Activated naive CD4-positive, alpha-beta T cell (primary cell): ENCODE measurements around the gene PSMD1.
"Not testable (repeated sequence)": the region's sequence is repeated elsewhere in the genome, so short reads cannot be mapped to it uniquely, and the experiment has no call there.

Experiments used
- DNase-seq, 4 experiments: peaks; one replicate each; lab custom pipeline; 2025; lab: John Stamatoyannopoulos, UW

PSMD1 gene

DNA sequence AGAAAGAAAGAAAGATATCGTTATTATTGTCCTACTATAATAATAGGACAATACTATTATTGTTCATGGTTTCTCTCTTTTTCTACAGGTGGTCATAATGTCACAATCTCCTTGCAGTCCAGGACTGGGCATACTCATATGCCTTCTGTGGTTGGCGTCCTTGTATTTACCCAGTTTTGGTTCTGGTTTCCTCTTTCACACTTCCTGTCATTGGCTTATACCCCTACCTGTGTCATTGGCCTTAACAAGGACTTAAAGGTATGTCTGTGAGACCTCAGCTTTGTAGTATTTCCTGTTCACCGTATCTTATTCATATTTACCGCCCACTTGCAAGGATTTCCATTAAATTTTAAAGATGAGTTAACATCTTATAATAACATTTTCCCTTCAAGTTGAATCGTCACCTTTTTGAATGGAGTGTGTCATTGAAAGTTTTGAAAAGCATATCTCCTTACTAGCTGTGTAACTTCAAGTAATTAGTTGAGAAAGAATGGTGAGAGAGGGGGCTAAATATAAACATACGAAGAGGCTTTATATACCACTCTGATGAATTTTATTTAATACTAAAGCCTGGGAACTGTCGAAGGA lies 104.7 kb downstream of the PSMD1 start:
- DNase-seq, result no peak

GRCh38 chr2:231161877-231162329 lies 105.2 kb downstream of the PSMD1 start:
- DNase-seq, result no peak

DNA sequence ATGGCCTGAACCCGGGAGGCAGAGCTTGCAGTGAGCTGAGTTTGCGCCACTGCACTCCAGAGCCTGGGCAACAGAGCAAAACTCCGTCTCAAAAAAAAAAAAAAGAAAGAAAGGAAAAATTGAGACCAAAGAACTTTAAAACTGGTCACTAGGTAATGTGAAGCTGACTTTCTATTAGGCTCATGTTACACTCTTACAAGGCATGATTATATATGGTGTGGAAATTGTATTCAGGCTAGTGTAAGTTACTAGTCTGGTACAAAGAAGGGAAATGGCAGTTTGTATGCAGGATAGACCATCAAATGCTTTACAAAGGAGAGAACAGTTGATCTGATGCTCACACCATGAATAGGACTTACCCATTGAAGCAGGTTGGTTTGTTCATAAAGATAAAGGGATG lies 106.3 kb downstream of the PSMD1 start:
- no peak for DNase-seq

DNA sequence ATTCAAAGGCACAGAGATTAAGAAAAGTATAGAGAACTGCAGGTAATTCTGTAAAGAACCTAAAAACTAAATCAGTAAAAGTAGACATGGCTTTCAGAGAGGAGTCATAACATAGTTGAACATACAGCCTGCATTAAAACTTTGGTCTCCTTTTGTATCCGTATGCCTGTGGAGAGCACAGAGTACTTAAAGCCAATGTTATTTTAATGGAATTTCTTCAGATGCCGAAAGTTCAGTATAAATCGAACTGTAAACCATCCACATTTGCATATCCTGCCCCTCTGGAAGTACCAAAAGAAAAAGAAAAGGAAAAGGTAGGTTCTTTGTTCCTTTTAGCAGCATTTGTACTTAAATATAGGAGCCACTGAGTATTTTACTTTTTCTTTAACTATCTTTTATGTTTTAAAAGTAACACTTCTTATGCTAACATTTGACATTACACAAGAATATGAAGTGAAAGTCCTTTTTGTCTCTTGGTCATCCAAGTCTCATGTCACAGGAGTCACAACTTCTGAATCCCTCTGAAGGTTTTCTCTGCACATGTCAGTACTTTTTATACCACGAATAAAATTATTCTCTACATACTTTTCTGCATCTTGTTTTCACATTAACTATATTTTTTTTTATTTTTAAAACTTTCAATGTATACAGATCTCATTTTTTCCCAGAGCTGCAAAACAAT lies 106.9 kb downstream of the PSMD1 start:
- no peak for DNase-seq

- DNase-seq, result no peak
These were observed 111.2 kb downstream of the PSMD1 start for GRCh38 chr2:231167745-231168459.

DNA sequence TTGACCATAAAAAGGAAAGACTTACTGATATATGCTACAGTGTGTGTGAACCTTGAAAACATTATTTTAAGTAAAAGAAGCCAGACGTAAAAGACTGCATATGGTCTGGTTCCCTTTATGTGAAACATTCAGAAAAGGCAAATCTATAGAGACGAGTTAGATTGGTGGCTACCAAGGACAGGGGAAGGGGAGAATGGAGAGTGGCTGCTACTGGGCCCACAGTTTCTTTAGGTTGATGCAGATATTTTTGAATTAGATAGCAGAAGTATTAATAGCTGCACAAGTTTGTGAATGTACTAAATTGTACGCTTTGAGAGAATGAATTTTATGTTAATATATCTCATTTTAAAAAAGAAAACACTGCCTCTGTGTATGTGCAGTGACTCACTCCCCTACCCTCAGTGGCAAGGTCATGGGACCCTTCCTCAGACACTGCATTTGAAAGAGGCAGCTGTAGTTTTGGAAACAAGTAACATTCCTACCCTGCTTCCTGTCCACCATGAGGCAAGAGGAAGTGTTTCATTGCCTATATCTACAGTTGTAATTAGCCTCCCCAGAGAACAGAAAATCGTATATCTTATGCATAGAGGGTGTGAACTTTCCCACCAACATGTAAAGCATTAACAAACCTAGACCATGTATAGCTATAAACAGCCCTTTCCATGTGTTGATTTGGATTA lies 111.9 kb downstream of the PSMD1 start:
- no peak for DNase-seq

DNA sequence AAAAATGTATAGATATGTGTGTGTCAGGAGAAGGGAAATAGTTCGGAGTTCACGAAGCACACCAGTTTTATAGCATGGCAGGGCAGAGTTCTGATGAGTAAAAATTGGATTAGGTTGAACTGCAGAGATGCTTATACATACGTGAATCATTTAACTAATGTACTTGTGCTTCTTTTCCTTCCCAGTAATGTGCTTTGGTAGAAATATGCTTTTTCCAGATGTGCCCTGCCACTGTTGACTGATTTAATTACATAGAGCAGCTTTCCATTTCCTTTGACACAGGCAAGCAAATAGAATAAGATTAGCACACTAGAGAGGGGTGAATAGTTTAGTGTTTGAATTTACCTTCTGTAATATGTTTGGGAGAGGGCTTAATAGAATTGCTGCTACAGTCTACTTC lies 112.8 kb downstream of the PSMD1 start:
- no peak for DNase-seq

- DNase-seq, result no peak
These were observed 113.4 kb downstream of the PSMD1 start for GRCh38 chr2:231170055-231170454.

GRCh38 chr2:231172025-231172424 lies 115.4 kb downstream of the PSMD1 start:
- DNase-seq, result no peak

GRCh38 chr2:231174211-231174651 lies 117.6 kb downstream of the PSMD1 start:
- no peak for DNase-seq

DNA sequence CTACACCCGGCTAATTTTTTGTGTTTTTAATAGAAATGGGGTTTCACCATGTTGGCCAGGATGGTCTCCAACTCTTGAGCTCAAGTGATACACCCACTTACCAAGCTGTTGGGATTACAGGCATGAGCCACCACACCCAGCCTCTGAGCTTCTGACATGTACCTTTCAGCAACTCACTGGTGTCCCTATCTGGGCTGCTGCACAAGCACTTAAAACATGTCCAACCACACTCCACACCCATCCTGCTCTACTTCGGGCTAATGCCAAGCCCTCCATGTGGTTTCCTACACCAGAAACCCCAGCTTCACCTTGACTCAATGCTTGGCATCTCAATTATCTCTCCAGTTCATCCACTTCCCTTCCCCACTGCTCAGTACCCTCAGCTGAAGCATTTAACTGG lies 119.4 kb downstream of the PSMD1 start:
- no peak for DNase-seq

- DNase-seq, result no peak
These were observed 120.7 kb downstream of the PSMD1 start for GRCh38 chr2:231177156-231178025.

GRCh38 chr2:231178805-231179204 lies 122.1 kb downstream of the PSMD1 start:
- DNase-seq, result not testable (repeated sequence)

DNA sequence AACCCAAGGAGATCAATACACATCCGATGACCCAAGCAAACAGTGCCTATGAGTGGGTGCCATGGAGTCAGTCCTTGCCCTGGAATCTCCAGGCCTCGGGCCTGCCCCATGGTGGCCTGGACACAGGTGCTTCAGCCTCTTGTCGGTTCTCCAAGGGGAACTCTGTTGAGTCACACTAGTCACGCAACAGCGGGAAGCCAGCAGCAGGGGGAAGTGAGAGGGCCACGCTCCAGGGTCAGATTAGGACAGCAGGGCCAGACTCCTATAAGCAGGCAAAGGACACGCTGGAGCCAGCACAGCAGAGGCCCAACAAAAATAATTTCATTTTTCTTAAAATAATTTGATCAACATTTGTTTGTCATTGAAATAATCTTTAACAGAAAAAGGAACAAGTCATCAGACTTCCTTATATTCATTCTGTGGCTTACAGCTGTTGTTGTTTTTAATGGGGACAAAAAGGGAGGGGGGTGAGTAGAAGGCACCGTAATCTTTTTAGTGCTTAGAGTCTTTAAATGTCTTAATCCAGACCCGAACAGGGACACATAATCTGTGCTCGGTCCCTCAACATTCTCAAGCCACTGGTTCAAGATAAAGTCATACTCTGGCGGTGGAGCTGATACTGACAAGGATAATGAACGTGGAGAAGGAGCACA lies 125.3 kb downstream of the PSMD1 start:
- no peak for DNase-seq

DNA sequence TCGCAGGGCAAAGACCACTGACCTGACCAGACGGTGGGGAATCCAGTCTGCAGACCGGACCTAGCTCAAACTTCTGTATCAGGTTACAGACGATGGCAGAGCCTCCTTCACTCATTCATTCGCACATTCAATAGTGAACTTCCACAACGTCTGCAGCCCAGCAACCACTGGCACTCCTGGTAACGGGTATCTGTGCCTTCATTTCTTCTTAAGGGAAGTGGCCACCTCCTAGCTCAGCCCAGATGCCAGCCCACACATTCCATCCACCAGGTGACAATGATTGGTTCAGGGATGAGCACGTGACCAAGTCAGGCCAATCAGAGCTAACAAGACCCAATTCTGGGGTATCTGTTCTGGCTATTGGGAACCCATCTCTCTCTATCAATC lies 125.8 kb downstream of the PSMD1 start:
- no peak for DNase-seq

GRCh38 chr2:231183851-231184250 lies 127.2 kb downstream of the PSMD1 start:
- no peak for DNase-seq

GRCh38 chr2:231184319-231184718 lies 127.7 kb downstream of the PSMD1 start:
- DNase-seq, result no peak

DNA sequence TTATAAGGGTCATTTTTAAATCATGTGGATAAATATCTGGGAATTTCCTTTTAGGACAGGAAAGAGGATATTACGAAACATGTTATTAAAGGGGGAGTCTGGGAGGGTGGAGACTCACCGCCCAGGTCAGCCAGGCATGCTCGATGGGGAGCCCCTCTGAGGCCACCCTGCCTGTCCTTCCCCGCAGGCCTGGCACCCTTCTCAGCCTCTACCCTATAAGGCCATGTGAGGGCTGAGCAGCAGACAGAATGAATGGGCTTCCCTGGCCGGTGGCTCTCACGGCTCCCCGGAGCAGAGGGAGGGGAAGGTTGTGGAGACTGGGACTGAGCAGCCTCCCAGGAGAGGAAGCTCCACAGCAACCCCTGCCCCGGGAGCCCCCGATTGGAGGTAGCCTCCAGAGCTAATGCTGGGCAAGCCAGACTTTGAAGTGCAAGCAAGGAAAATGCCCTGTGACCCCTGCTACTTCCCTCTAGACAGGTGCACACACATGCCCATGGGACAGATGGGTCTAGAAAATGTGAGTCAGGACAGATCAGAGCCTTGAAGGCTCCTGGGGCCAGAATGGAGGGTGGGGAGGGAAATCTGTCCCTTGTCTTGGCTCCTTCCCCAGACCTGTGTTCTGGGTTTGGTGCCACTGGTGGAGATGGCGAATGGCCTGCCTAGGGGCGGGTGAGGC lies 128.5 kb downstream of the PSMD1 start:
- DNase-seq, result no peak

DNA sequence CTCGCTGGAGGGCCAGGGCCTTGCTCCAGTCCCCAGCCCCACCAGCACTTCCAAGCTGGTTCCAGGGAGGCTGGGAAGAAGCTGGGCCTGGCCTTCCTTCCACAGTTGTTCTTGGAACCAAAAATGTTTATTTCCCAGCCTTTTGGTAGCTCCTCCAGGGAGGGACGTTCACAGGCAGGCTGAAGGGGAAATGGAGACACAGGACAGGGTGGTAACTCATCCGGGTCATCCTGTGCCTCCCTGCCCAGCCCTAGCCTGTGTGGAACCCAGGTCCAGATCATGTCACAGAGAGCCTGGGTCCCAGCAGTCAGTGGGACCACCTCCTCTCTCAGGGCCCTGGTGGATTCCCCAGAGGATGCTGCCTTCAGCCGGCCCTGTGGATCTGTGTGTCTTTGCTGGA lies 129.2 kb downstream of the PSMD1 start:
- no peak for DNase-seq

DNA sequence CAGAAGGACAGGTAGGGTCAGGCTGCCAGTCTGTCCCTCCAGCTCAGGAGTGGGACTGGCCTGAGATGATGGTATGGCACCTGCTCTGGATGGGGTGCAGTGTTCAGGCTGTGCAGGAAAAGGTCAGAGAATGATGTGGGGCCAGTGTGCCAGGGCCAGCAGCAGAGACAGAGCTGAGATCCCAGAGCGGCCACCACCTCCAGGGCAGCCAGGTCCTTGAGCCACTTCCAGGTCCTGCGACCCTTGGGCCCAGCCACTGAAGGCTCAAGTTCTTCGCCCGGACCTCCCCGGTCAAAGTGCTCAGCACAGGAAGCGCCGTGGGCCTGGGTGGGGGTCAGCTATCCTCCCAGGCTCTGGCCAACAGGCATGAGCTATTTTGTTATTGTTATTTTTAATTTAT lies 129.7 kb downstream of the PSMD1 start:
- DNase-seq, result no peak
